Measurements from ENCODE around the gene CTSE. TPM values are rescaled to one million over a fixed set of nuclear protein-coding genes. Genes with fewer than 3 reads are reported as not detected.

The CTSE gene
- total and polyA plus RNA-seq, 2 of the 8 experiments (the other 6 are each of a cell fraction or from before 2014, with no cell fraction given) = 0.03 TPM; not detected in 1

GRCh38 chr1:205978676-205979075 lies 45.0 kb downstream of the CTSE start (continued):
- TF ChIP-seq, protein P1, sequence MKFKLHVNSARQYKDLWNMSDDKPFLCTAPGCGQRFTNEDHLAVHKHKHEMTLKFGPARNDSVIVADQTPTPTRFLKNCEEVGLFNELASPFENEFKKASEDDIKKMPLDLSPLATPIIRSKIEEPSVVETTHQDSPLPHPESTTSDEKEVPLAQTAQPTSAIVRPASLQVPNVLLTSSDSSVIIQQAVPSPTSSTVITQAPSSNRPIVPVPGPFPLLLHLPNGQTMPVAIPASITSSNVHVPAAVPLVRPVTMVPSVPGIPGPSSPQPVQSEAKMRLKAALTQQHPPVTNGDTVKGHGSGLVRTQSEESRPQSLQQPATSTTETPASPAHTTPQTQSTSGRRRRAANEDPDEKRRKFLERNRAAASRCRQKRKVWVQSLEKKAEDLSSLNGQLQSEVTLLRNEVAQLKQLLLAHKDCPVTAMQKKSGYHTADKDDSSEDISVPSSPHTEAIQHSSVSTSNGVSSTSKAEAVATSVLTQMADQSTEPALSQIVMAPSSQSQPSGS (IDR thresholded peaks at IDR 0.05; ENCODE audit: low read length) = no peak
- TF ChIP-seq SUZ12 (IDR thresholded peaks at IDR 0.05; ENCODE audit: low read length) (no peak), CHD1 (IDR thresholded peaks at IDR 0.05; ENCODE audit: low read depth, low read length) (no peak), BRCA1 (IDR thresholded peaks at IDR 0.05; ENCODE audit: low read depth, low read length) (no peak), BCL11A (IDR thresholded peaks at IDR 0.05; ENCODE audit: low read depth in 2 of 2, low read length in 2 of 2) (no peak), GABPA (IDR thresholded peaks at IDR 0.05; ENCODE audit: borderline replicate concordance, insufficient read depth, low read length) (no peak), TCF12 (IDR thresholded peaks at IDR 0.05; ENCODE audit: low read depth, low read length) (no peak), YY1 (IDR thresholded peaks at IDR 0.05; ENCODE audit: low read depth, low read length) (no peak), ZNF274 (IDR thresholded peaks at IDR 0.05; ENCODE audit: borderline replicate concordance, extremely low read depth, low read length) (no peak)

All from H1 (cell line).